Measurements from ENCODE around the gene TUT4.
A peak's percentile ranks its signal among the peaks of the same experiment; 100 is the strongest.

TUT4 gene

GRCh38 chr1:52416811-52417210, 136.1 kb downstream of the TUT4 start:
- H3K4me3 ChIP-seq (ENCODE audit: control insufficient read depth, low read depth, low read length), result no peak overlapping the region
- TF ChIP-seq CTCF (IDR thresholded peaks at IDR 0.05; ENCODE audit: control insufficient read depth, insufficient read depth, low read depth, low read length, missing control alignments), result no peak
- no peak for DNase-seq (ENCODE audit: low read depth)

GRCh38 chr1:52414942-52415341, 137.9 kb downstream of the TUT4 start:
- DNase-seq (ENCODE audit: low read depth), result no peak
- TF ChIP-seq CTCF (IDR thresholded peaks at IDR 0.05; ENCODE audit: control insufficient read depth, insufficient read depth, low read depth, low read length, missing control alignments), result no peak
- no peak overlapping the region for H3K4me3 ChIP-seq (ENCODE audit: control insufficient read depth, low read depth, low read length)

GRCh38 chr1:52413410-52413989, 139.4 kb downstream of the TUT4 start:
- DNase-seq (ENCODE audit: low read depth), result no peak
- TF ChIP-seq CTCF (IDR thresholded peaks at IDR 0.05; ENCODE audit: control insufficient read depth, insufficient read depth, low read depth, low read length, missing control alignments), result no peak
- H3K4me3 ChIP-seq (ENCODE audit: control insufficient read depth, low read depth, low read length), result no peak overlapping the region

- no peak for DNase-seq (ENCODE audit: low read depth)
- peak overlapping the region; percentile 84 for H3K4me3 ChIP-seq (ENCODE audit: control insufficient read depth, low read depth, low read length)
- no peak for TF ChIP-seq CTCF (IDR thresholded peaks at IDR 0.05; ENCODE audit: control insufficient read depth, insufficient read depth, low read depth, low read length, missing control alignments)
These were observed 147.9 kb downstream of the TUT4 start for GRCh38 chr1:52404975-52405338.

- TF ChIP-seq CTCF (IDR thresholded peaks at IDR 0.05; ENCODE audit: control insufficient read depth, insufficient read depth, low read depth, low read length, missing control alignments), result peak; percentile 63
- DNase-seq (ENCODE audit: low read depth), result peak; percentile 82
- H3K4me3 ChIP-seq (ENCODE audit: control insufficient read depth, low read depth, low read length), result peak within 1 kb of the TSS; percentile 84
These were observed 148.5 kb downstream of the TUT4 start, which contains the start of the genes ORC1 and PRPF38A for GRCh38 chr1:52404116-52404974. ORC1 (minus strand) TSS chr1:52404423; CDS start chr1:52402223, 2,200 bp downstream. PRPF38A (plus strand) TSS chr1:52404602; CDS start chr1:52404750, 148 bp downstream.

GRCh38 chr1:52403566-52404115, 149.3 kb downstream of the TUT4 start:
- peak overlapping the region; percentile 84 for H3K4me3 ChIP-seq (ENCODE audit: control insufficient read depth, low read depth, low read length)
- DNase-seq (ENCODE audit: low read depth), result peak; percentile 39
- no peak for TF ChIP-seq CTCF (IDR thresholded peaks at IDR 0.05; ENCODE audit: control insufficient read depth, insufficient read depth, low read depth, low read length, missing control alignments)
